ENCODE measurements around the gene CFTR. TPM values are rescaled to one million over a fixed set of nuclear protein-coding genes. Genes with fewer than 3 reads are reported as not detected.
A peak's percentile ranks its signal among the peaks of the same experiment; 100 is the strongest.

Gene CFTR
- total RNA-seq, 2 donors from 2014 or later: 251 to 329 TPM

- Histone ChIP-seq H3K4me3 (no peak overlapping the region), H3K9me3 (no peaks in the 10 kb centered on the region), H3K36me3 (replicated peaks in 1 of 2; ENCODE audit: insufficient read depth in 1 of 2, low read depth in 2 of 2) (no peaks in the 10 kb centered on the region), H3K4me1 (no peaks in the 10 kb centered on the region), H3K27ac (no peak overlapping the region), H3K27me3 (no peaks in the 10 kb centered on the region)
- ATAC-seq: no peak
- intact Hi-C loops (cut with DNase I): no loop called here
- WGBS, 2 donors: 66 to 67% methylated on average over 3 of the region's 3 CpGs
- TF ChIP-seq POLR2A (IDR thresholded peaks at IDR 0.05) (no peak), CTCF (IDR thresholded peaks at IDR 0.05) (no peak)
- no peak for DNase-seq
Observed at GRCh38 chr7:117664047-117664446, 184.2 kb downstream of the CFTR start.

- no peak for DNase-seq
- Histone ChIP-seq H3K4me3 (no peak overlapping the region), H3K36me3 (replicated peaks in 1 of 2; ENCODE audit: insufficient read depth in 1 of 2, low read depth in 2 of 2) (no peaks in the 10 kb centered on the region), H3K9me3 (no peaks in the 10 kb centered on the region), H3K27ac (no peak overlapping the region), H3K27me3 (no peaks in the 10 kb centered on the region), H3K4me1 (no peaks in the 10 kb centered on the region)
- ATAC-seq: no peak
- intact Hi-C loops (cut with DNase I): no loop called here
- no peak for TF ChIP-seq POLR2A (IDR thresholded peaks at IDR 0.05)
- no peak for TF ChIP-seq CTCF (IDR thresholded peaks at IDR 0.05)
Observed at GRCh38 chr7:117665368-117665767, 185.5 kb downstream of the CFTR start.

DNA sequence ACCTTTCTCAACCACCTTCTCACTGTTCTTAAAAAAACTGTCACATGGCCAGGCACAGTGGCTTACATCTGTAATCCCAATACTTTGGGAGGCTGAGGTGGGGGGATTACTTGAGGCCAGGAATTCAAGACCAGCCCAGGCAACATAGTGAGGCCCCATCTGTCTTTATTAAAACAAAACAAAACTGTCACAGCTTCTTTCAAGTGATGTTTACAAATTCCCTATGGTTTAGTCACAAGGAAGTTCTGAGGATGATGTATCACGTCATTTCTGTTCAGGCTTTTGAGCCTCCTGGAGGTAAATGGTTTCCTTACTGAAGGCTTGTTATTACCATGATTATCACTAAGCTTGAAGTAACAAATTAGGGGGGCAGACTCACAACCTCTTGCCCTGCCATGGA is 186.2 kb downstream of the CFTR start:
- Histone ChIP-seq H3K36me3 (replicated peaks in 1 of 2; ENCODE audit: insufficient read depth in 1 of 2, low read depth in 2 of 2) (no peaks in the 10 kb centered on the region), H3K27me3 (no peaks in the 10 kb centered on the region), H3K9me3 (no peaks in the 10 kb centered on the region), H3K4me3 (no peak overlapping the region), H3K27ac (peak overlapping the region in 2 of 4 donors; percentile 0 to 29), H3K4me1 (no peaks in the 10 kb centered on the region)
- DNase-seq: no peak
- ATAC-seq: peak; percentile 15
- intact Hi-C loops (cut with DNase I): no loop called here
- TF ChIP-seq POLR2A (IDR thresholded peaks at IDR 0.05) (no peak), CTCF (IDR thresholded peaks at IDR 0.05) (no peak)
- WGBS, 2 donors: 38 to 68% methylated on average over 1 of the region's 1 CpG

- TF ChIP-seq POLR2A (IDR thresholded peaks at IDR 0.05) (no peak), CTCF (IDR thresholded peaks at IDR 0.05) (no peak)
- intact Hi-C loops (cut with DNase I): no loop called here
- WGBS, 2 donors: 78 to 84% methylated on average over 6 of the region's 6 CpGs
- H3K27me3 ChIP-seq: no peaks in the 10 kb centered on the region
- H3K4me3 ChIP-seq: no peak overlapping the region
- peak overlapping the region in 1 of 4 donors; percentile 0 for H3K27ac ChIP-seq
- H3K36me3 ChIP-seq (replicated peaks in 1 of 2; ENCODE audit: insufficient read depth in 1 of 2, low read depth in 2 of 2): no peaks in the 10 kb centered on the region
- H3K4me1 ChIP-seq: no peaks in the 10 kb centered on the region
- ATAC-seq (no peak), DNase-seq (no peak)
- no peaks in the 10 kb centered on the region for H3K9me3 ChIP-seq
Observed at GRCh38 chr7:117666689-117667088, 186.9 kb downstream of the CFTR start.

- intact Hi-C loops (cut with DNase I): no loop called here
- Histone ChIP-seq H3K4me3 (no peak overlapping the region), H3K9me3 (no peaks in the 10 kb centered on the region), H3K4me1 (no peaks in the 10 kb centered on the region), H3K27ac (no peak overlapping the region), H3K36me3 (replicated peaks in 1 of 2; ENCODE audit: insufficient read depth in 1 of 2, low read depth in 2 of 2) (no peaks in the 10 kb centered on the region), H3K27me3 (no peaks in the 10 kb centered on the region)
- no peak for ATAC-seq
- no peak for DNase-seq
- WGBS, 2 donors: 54 to 65% methylated on average over 2 of the region's 2 CpGs
- no peak for TF ChIP-seq CTCF (IDR thresholded peaks at IDR 0.05)
- TF ChIP-seq POLR2A (IDR thresholded peaks at IDR 0.05): no peak
Observed at GRCh38 chr7:117667456-117667855, 187.6 kb downstream of the CFTR start.

All from body of pancreas (tissue), 4 donors.